GF-D8 (cell line): Measurements from ENCODE around the gene SIGLEC15.

Experiments
- DNase-seq: peaks from one replicate; lab custom pipeline; 2025; lab: John Stamatoyannopoulos, UW

SIGLEC15 gene

DNA sequence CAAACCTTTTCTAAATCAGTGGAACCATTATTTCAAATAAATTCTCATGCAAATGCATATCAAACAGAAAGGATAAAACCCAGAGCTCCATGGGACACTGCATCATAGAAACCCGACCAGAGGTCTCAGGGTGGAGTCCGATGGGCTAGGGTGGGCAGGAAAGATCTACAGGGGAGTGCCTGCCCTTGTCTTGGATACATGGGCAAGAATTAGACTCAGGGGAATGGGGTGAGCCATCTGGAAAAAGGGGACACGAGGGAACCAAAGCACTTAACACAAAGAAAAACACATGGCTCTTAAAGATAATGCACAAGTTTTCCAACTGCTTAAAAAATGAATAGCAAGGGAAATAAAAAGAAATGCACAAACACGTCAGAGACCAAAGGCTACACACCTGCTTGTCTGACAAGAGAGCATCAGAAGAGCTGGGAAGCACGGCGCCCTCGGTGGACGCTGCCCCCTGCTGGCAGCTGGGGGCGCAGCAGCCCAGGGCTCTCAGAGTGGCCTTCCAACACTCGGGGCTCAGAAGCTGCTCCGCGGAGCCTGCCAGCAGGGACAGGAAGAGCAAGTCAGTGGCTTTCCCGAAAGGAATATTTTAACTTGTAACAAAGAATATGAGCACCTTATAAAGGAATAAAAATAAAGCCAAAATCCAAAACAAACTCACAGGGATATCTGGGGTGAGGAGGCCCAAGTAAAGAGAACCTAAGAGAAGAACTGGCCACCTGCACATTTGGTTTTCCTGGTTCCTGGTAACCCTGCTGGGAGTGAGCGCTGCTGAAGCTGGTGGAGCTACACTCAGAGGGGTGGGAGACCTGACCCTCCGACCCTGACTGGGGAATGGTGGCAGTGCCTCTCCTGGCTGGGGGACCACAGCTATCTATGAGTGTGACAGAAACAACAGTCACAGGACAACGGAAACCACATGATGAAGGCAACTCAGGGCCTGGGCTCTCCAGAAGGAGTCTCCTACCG lies 54.5 kb downstream of the SIGLEC15 start:
- DNase-seq, result no peak

- no peak for DNase-seq
Observed at GRCh38 chr18:45880876-45881558, 55.5 kb downstream of the SIGLEC15 start.

DNA sequence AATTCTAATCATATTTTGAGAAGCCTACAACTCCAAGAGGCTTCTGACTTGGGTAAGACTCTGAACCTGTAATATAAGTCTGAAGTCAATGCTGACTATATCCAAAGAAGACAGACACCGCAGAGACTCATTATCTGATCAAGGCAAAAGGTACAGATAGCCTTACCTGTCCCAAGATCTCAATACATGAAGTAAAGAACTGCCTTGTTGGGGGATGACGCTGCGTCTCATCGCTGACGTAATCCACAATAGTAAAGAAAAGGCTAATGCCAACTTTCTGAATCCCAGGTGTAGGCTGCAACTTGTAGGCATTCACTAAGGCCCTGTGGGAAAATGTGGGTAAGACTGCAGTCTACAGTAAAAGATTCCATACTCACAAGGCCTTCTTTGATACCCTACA lies 62.1 kb downstream of the SIGLEC15 start:
- DNase-seq, result no peak

- DNase-seq, result no peak
Observed at GRCh38 chr18:45889419-45890064, 64.1 kb downstream of the SIGLEC15 start.

GRCh38 chr18:45890606-45891005 lies 65.1 kb downstream of the SIGLEC15 start:
- DNase-seq, result peak; percentile 30

- DNase-seq, result no peak
Observed at GRCh38 chr18:45891806-45892205, 66.3 kb downstream of the SIGLEC15 start.
